GM20000 (cell line): Measurements from ENCODE around the gene THBS2.

Experiments used
- DNase-seq: peaks from one replicate; pipeline ENCODE4 v3.0.0; 2012; ENCODE audit warnings: low spot score
- TF ChIP-seq, protein P1 (sequence below): IDR thresholded peaks from 2 replicates; pipeline ENCODE4 v1.5.1; 2012; ENCODE audit warnings: mild to moderate bottlenecking, control low read depth; ENCODE audit errors: extremely low read depth, missing control alignments

The THBS2 gene

DNA sequence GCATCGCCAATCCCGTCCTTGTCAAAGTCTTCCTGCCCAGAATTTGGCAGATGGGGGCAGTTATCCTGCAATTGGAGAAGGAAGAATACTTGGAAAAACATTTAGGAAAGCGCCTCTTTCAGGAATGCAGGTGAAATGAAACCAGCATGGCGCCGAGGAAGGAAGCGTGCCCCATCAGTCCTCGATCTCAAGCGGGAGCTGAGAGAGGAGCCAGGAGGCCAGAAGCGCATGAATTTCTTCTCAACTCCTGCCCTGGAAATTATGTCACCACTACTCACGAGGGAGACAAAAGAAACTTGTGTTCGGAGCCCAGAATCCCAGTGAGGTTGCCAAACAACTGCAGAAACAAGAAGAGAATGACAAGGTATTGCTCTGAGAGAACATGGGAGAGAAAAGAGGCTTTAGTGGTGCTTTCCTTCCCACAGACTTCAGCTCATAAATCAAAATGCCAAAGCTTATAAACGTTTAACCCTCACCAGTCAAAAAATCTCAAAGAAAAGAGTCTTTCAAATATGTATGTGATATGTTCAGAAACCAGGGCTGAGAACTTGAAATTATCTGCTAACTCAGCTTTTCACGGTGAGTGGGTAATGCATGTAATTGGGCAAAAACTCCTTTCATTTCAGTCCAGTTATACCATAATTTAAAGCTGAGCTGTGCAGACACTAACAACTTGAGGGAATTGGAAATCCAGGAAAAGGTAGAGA is 23.9 kb downstream of the THBS2 start:
- no peak for DNase-seq
- TF ChIP-seq, protein P1, sequence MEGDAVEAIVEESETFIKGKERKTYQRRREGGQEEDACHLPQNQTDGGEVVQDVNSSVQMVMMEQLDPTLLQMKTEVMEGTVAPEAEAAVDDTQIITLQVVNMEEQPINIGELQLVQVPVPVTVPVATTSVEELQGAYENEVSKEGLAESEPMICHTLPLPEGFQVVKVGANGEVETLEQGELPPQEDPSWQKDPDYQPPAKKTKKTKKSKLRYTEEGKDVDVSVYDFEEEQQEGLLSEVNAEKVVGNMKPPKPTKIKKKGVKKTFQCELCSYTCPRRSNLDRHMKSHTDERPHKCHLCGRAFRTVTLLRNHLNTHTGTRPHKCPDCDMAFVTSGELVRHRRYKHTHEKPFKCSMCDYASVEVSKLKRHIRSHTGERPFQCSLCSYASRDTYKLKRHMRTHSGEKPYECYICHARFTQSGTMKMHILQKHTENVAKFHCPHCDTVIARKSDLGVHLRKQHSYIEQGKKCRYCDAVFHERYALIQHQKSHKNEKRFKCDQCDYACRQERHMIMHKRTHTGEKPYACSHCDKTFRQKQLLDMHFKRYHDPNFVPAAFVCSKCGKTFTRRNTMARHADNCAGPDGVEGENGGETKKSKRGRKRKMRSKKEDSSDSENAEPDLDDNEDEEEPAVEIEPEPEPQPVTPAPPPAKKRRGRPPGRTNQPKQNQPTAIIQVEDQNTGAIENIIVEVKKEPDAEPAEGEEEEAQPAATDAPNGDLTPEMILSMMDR: no peak

DNA sequence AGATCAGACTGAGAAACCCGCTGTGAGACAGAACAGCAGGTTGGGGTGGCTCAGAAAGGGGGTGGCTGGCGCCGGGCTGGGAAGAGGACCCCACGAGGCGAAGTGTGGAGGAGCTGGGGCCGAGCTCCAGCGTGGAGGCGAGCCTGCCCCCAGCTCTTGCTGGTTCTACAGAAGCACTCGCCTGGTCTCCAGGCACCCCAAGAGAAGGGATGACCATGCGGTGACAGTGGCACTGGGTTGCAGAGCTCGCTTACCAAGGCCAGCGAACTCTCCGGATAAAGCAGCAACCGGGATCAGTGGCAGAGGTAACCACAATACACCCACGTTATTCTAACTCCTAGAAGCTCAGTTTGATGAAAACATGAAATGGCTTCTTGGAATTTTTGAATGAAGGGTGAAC is 26.5 kb downstream of the THBS2 start:
- DNase-seq: no peak
- TF ChIP-seq, protein P1: no peak

DNA sequence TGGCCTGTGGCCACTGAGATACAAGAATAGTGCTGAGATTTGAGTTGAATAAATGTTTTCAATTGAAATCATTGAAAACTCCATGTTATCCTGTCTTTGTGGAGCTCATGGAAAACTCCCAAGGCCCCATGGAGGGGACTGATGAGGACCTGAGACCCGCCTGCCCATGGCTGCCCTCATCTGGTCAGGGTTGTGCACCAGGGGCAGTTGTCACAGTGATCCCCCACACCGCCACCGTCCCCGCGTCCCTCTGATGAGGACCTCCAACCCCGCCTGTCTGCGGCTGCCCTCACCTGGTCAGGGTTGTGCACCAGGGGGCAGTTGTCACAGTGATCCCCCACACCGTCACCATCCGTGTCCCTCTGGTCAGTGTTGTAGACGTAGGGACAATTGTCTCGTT is 27.8 kb downstream of the THBS2 start:
- TF ChIP-seq, protein P1: no peak
- no peak for DNase-seq

DNA sequence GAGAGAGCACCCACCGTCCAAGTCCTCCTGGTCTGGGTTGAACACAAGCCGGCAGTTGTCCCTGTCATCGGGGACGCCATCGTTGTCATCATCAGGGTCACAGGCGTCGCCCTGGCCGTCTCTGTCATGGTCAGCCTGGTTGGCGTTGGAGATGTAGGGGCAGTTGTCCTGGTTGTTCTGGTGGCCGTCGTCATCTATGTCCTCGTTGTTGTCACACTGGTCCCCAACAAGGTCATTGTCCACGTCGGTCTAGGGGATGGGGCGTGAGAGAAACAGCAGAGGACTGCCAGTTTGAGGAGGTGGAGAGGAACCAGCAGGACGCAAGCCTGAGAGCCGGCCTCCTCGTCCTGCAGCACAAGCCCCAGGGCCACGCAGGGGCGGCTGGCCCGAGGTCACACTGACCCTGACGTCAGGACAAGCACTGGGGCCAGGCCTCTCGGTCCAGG is 28.5 kb downstream of the THBS2 start:
- DNase-seq: no peak
- TF ChIP-seq, protein P1: no peak

DNA sequence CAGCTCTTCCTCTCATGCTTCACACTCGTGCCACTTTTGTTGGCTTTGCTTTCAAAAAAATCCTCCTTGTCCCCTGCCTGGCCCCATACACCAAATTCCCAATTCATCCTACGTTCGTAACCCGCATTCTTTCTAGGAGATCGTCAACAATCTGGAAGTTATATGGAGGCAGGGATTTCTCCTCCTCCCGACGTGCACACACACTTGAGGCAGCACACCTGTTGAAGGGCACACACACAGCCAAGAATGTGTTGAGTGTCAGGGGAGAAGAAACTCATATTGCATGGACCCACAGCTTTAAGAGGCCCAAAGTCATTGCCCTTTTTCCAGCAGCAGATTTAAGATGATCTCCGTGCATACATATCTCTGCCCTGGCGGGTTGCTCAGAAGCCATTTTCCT is 28.9 kb downstream of the THBS2 start:
- no peak for DNase-seq
- TF ChIP-seq, protein P1: no peak

DNA sequence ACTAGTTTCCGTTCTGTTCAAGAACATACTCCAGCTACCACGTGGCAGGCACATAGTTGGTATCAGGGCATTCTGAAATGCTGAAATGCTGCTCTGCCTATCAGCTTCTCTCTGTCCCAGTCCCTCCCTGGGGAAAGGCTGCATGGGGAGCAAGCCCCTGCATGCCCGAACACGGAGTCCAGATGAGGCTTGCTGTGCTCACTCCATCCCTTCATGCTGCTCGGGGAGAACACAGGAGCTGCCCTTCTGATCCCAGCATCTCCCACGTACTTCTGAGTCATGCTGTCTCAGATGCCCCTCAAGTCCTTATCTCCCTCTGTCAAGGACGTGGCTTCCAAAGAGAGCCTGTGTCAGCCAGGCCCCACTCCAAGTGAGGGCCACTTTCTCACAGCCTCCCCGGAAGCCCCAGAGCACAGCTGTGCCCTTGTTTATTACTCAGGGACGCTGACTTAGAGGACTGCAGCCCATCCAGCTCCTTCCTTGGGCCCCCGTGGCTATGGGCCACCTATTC is 29.4 kb downstream of the THBS2 start:
- DNase-seq: no peak
- TF ChIP-seq, protein P1: no peak

DNA sequence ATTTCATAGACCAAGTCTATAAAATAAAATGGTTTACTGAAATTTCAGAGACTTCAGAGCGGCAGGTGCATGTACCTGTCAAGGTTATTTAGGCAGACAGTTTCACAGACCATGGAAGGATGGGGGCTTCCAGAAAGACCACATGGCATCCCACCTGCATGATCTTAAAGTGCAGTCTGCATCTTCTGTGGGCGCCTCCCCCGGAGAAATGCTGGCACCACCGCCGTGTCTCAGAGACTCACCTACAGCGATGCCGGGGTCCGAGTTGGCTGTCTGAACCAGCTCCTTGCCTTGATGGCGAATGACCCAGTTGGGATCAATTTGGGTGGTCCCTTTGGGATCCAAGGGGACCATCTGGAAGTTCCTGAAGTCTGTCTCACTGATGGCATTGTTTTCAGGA is 30.6 kb downstream of the THBS2 start:
- TF ChIP-seq, protein P1: no peak
- no peak for DNase-seq
